ENCODE results near the gene GATA6. TPM values are rescaled to one million over a fixed set of nuclear protein-coding genes. Genes with fewer than 3 reads are reported as not detected.

Gene GATA6
- total and polyA plus RNA-seq, 7 experiments from 2014 or later = 0.19 to 0.44 TPM; not detected in 5

DNA sequence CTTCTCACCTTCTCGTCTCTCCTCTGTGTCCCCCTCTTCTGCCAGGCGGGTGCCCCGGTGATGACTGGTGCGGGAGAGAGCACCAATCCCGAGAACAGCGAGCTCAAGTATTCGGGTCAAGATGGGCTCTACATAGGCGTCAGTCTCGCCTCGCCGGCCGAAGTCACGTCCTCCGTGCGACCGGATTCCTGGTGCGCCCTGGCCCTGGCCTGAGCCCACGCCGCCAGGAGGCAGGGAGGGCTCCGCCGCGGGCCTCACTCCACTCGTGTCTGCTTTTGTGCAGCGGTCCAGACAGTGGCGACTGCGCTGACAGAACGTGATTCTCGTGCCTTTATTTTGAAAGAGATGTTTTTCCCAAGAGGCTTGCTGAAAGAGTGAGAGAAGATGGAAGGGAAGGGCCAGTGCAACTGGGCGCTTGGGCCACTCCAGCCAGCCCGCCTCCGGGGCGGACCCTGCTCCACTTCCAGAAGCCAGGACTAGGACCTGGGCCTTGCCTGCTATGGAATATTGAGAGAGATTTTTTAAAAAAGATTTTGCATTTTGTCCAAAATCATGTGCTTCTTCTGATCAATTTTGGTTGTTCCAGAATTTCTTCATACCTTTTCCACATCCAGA, 31.3 kb downstream of the GATA6 start:
- H3K27ac ChIP-seq (ENCODE audit: low read depth, low read length) = no peak overlapping the region
- no peak overlapping the region for H3K4me3 ChIP-seq (ENCODE audit: low read length)
- intact Hi-C loops (cut with micrococcal nuclease) = no loop called here
- Mint-ChIP-seq H3K9me3 (peaks cover 0 to 3% (median 0%) of the 10 kb centered on the region in 11 donors), H3K27me3 (peaks cover 0 to 26% (median 16%) of the 10 kb centered on the region in 5 donors), H3K27ac (no peak overlapping the region), H3K36me3 (no peaks in the 10 kb centered on the region), H3K4me3 (no peak overlapping the region), H3K4me1 (no peaks in the 10 kb centered on the region)
- no peaks in the 10 kb centered on the region for H3K9me3 ChIP-seq (ENCODE audit: control insufficient read depth in 2 of 3, low read length in 3 of 3)
- no peaks in the 10 kb centered on the region for H3K27me3 ChIP-seq (ENCODE audit: control insufficient read depth in 2 of 2, insufficient read depth in 2 of 2, low read length in 2 of 2)
- CTCF ChIA-PET = no interaction called here
- H3K36me3 ChIP-seq (ENCODE audit: control insufficient read depth in 2 of 3, insufficient read depth in 3 of 3, low read length in 3 of 3) = no peaks in the 10 kb centered on the region
- ATAC-seq (peak; percentile 14), DNase-seq (no peak)
- POLR2A ChIA-PET = no interaction called here
- H3K4me1 ChIP-seq (ENCODE audit: control insufficient read depth in 2 of 2, insufficient read depth in 2 of 2, low read length in 2 of 2) = no peaks in the 10 kb centered on the region

DNA sequence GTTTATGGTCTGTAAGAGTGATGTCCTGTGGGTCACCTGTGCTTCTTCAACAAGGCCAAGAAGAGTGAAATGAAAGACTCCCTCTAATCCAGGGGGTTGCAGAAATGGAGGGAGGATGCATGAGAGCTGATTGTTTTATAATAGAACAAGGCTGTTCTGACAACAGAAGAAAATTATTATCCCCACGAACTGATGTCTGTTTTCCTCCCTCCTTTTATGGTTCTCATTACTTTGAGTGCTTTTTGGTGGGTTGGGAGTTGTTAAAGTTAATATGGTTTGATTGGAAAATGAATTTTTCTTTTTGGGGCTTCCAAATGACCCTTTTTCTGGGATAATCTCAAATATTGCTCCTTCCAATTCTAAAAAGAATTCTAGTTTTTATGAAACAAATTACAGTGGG, 33.6 kb downstream of the GATA6 start:
- H3K36me3 ChIP-seq (ENCODE audit: control insufficient read depth in 2 of 3, insufficient read depth in 3 of 3, low read length in 3 of 3) = no peaks in the 10 kb centered on the region
- H3K27ac ChIP-seq (ENCODE audit: low read depth, low read length) = no peak overlapping the region
- Mint-ChIP-seq H3K9me3 (no peaks in the 10 kb centered on the region), H3K4me3 (no peak overlapping the region), H3K27ac (no peak overlapping the region), H3K27me3 (peaks cover 0 to 23% (median 9%) of the 10 kb centered on the region in 5 donors), H3K36me3 (no peaks in the 10 kb centered on the region), H3K4me1 (no peaks in the 10 kb centered on the region)
- no peak overlapping the region for H3K4me3 ChIP-seq (ENCODE audit: low read length)
- CTCF ChIA-PET = no interaction called here
- DNase-seq (no peak), ATAC-seq (no peak)
- intact Hi-C loops (cut with micrococcal nuclease) = no loop called here
- POLR2A ChIA-PET = no interaction called here
- no peaks in the 10 kb centered on the region for H3K27me3 ChIP-seq (ENCODE audit: control insufficient read depth in 2 of 2, insufficient read depth in 2 of 2, low read length in 2 of 2)
- H3K4me1 ChIP-seq (ENCODE audit: control insufficient read depth in 2 of 2, insufficient read depth in 2 of 2, low read length in 2 of 2) = no peaks in the 10 kb centered on the region
- H3K9me3 ChIP-seq (ENCODE audit: control insufficient read depth in 2 of 3, low read length in 3 of 3) = no peaks in the 10 kb centered on the region

DNA sequence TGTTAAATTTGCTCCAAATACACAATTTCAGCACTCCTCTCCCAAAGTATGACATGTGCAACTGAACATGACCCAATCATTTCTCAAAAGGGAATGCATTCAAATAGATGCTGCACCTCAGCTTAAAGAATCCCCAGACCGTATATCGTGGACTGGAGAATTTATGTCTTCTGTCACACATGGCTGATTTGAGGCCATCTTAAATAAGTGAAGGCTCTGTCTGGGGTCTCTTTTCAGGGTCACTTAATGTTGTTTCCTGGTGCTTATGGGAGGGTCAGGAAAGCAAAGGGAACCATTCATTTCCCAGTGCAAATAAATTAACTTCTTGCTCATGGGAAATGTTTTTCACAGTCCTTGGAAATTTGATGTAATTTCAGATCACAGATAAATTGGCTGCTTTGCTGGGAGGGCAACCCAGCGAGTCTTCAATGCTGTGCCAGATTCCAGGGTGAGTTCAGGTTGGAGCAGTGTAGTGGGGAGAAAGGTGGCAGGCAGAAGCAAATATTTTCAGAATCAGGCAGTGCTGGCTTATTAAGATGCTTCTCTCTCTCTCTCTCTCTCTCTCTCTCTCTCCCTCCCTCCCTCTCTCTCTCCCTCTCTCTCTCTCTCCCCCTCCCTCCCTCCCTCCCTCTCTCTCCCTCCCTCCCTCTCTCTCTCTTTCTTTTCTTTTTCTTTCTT, 34.3 kb downstream of the GATA6 start:
- H3K4me3 ChIP-seq (ENCODE audit: low read length) = no peak overlapping the region
- H3K4me1 ChIP-seq (ENCODE audit: control insufficient read depth in 2 of 2, insufficient read depth in 2 of 2, low read length in 2 of 2) = no peaks in the 10 kb centered on the region
- DNase-seq (no peak), ATAC-seq (no peak)
- no peaks in the 10 kb centered on the region for H3K36me3 Mint-ChIP-seq
- CTCF ChIA-PET = no interaction called here
- no peaks in the 10 kb centered on the region for H3K27me3 ChIP-seq (ENCODE audit: control insufficient read depth in 2 of 2, insufficient read depth in 2 of 2, low read length in 2 of 2)
- no peaks in the 10 kb centered on the region for H3K36me3 ChIP-seq (ENCODE audit: control insufficient read depth in 2 of 3, insufficient read depth in 3 of 3, low read length in 3 of 3)
- no peak overlapping the region for H3K27ac ChIP-seq (ENCODE audit: low read depth, low read length)
- peaks cover 0 to 21% (median 7%) of the 10 kb centered on the region in 5 donors for H3K27me3 Mint-ChIP-seq
- POLR2A ChIA-PET = no interaction called here
- H3K4me3 Mint-ChIP-seq = no peak overlapping the region
- intact Hi-C loops (cut with micrococcal nuclease) = no loop called here
- no peaks in the 10 kb centered on the region for H3K9me3 ChIP-seq (ENCODE audit: control insufficient read depth in 2 of 3, low read length in 3 of 3)
- no peak overlapping the region for H3K27ac Mint-ChIP-seq
- H3K4me1 Mint-ChIP-seq = no peaks in the 10 kb centered on the region
- no peaks in the 10 kb centered on the region for H3K9me3 Mint-ChIP-seq

DNA sequence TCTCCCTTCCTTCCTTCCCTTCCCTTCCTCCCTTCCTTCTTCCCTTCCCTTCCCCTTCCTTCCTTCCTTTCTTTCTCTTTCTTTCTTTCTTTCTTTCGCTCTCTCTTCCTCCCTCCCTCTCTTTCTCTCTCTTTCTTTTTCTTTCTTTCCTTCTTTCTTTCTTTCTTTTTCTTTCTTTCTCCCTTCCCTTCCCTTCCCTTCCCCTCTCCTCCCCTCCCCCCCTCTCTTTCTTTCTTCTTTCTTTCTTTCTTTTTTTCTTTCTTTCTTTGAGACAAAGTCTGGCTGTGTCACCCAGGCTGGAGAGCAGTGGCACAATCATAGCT, 34.8 kb downstream of the GATA6 start:
- Histone ChIP-seq H3K36me3 (ENCODE audit: control insufficient read depth in 2 of 3, insufficient read depth in 3 of 3, low read length in 3 of 3) (no peaks in the 10 kb centered on the region), H3K27ac (ENCODE audit: low read depth, low read length) (no peak overlapping the region), H3K27me3 (ENCODE audit: control insufficient read depth in 2 of 2, insufficient read depth in 2 of 2, low read length in 2 of 2) (no peaks in the 10 kb centered on the region), H3K4me1 (ENCODE audit: control insufficient read depth in 2 of 2, insufficient read depth in 2 of 2, low read length in 2 of 2) (no peaks in the 10 kb centered on the region), H3K9me3 (ENCODE audit: control insufficient read depth in 2 of 3, low read length in 3 of 3) (no peaks in the 10 kb centered on the region), H3K4me3 (ENCODE audit: low read length) (no peak overlapping the region)
- H3K36me3 Mint-ChIP-seq = no peaks in the 10 kb centered on the region
- intact Hi-C loops (cut with micrococcal nuclease) = no loop called here
- H3K4me1 Mint-ChIP-seq = no peaks in the 10 kb centered on the region
- H3K27ac Mint-ChIP-seq = no peak overlapping the region
- CTCF ChIA-PET = no interaction called here
- ATAC-seq (no peak), DNase-seq (no peak)
- POLR2A ChIA-PET = no interaction called here
- H3K4me3 Mint-ChIP-seq = no peak overlapping the region
- H3K9me3 Mint-ChIP-seq = no peaks in the 10 kb centered on the region
- peaks cover 0 to 16% (median 6%) of the 10 kb centered on the region in 5 donors for H3K27me3 Mint-ChIP-seq

DNA sequence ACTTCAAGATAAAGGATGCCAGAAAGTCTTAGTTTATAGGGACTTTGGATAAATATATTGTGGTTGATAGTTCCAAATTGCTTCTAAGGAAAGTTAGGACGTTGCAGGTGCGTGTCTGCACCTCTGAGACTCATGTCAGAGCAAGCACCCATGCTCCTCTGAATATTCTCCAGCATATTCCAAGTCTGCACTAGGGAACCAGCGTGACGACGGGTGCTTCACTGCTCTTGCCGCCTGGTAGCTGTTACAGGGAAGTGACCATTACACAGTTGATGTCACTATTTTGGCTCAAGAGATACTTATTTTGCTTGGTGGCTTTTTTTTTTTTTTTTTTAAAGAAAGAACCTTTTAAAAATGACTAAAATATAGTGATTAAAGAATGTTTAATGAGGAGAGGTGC, 35.6 kb downstream of the GATA6 start:
- Histone ChIP-seq H3K27ac (ENCODE audit: low read depth, low read length) (no peak overlapping the region), H3K4me3 (ENCODE audit: low read length) (no peak overlapping the region), H3K27me3 (ENCODE audit: control insufficient read depth in 2 of 2, insufficient read depth in 2 of 2, low read length in 2 of 2) (no peaks in the 10 kb centered on the region), H3K36me3 (ENCODE audit: control insufficient read depth in 2 of 3, insufficient read depth in 3 of 3, low read length in 3 of 3) (no peaks in the 10 kb centered on the region), H3K9me3 (ENCODE audit: control insufficient read depth in 2 of 3, low read length in 3 of 3) (no peaks in the 10 kb centered on the region), H3K4me1 (ENCODE audit: control insufficient read depth in 2 of 2, insufficient read depth in 2 of 2, low read length in 2 of 2) (no peaks in the 10 kb centered on the region)
- Mint-ChIP-seq H3K9me3 (no peaks in the 10 kb centered on the region), H3K36me3 (no peaks in the 10 kb centered on the region), H3K27ac (no peak overlapping the region), H3K4me3 (no peak overlapping the region), H3K27me3 (peaks cover 3 to 14% (median 7%) of the 10 kb centered on the region in 5 donors), H3K4me1 (no peaks in the 10 kb centered on the region)
- CTCF ChIA-PET = no interaction called here
- POLR2A ChIA-PET = no interaction called here
- DNase-seq = no peak
- no peak for ATAC-seq
- intact Hi-C loops (cut with micrococcal nuclease) = no loop called here

DNA sequence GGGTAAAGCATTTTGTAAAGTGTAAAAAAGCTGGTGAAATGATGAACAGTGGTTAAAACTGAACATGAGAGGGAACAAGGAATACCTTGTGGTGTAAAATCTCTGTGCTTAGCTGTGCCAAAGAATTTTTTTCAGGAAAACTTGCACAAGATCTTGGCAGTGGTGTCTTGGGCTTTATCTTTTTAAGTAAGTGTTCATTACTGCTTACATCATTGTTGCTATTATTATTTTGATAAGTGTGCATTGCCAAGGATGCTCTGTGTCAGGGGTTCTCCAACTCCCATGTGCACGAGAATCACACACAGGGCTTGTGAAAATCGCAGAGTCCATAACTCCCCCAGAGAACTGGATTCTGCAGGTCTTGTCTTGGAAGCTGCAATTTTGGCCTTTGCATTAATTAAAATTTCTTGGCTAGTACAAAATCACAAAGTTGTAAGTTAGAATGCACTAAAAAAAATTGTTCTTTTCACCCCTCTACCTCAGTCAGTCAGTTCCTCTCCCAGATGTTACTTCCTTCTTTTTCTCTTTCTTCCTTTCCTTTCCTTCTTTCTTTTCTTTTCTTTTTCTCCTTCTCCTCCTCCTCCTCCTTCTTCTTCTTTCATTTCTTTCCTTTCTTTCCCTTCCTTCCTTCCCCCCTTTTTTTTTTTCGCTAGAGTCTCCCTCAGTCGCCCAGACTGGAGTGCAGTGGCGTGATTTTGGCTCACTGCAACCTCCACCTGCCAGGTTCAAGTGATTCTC, 37.8 kb downstream of the GATA6 start:
- Mint-ChIP-seq H3K27ac (no peak overlapping the region), H3K4me3 (no peak overlapping the region)
- no peak for DNase-seq

DNA sequence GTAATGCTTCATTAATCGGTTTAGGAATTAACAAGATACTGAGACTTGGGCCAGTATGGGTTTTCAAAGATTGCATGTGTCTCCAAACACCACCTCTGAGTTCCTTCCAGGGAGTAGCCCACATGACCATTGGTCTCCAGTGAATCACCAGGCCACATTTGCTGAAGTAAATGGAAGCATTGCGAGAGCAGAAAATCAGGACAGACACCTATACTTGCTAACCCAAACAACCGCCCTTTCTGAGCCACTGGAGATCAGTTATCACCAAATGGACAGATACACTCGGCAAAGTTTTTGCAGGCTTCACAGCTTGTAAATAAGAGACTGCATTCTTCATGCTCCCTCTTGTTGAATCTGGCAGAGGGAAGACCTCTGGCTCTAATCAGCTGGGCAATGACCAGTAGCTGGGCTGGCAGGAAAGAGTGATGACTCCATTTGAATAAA, 40.9 kb downstream of the GATA6 start:
- Histone ChIP-seq H3K4me3 (ENCODE audit: low read length) (no peak overlapping the region), H3K4me1 (ENCODE audit: control insufficient read depth in 2 of 2, insufficient read depth in 2 of 2, low read length in 2 of 2) (no peaks in the 10 kb centered on the region), H3K27ac (ENCODE audit: low read depth, low read length) (no peak overlapping the region), H3K9me3 (ENCODE audit: control insufficient read depth in 2 of 3, low read length in 3 of 3) (no peaks in the 10 kb centered on the region), H3K27me3 (ENCODE audit: control insufficient read depth in 2 of 2, insufficient read depth in 2 of 2, low read length in 2 of 2) (no peaks in the 10 kb centered on the region), H3K36me3 (ENCODE audit: control insufficient read depth in 2 of 3, insufficient read depth in 3 of 3, low read length in 3 of 3) (no peaks in the 10 kb centered on the region)
- ChIA-PET CTCF (no interaction called here), POLR2A (no interaction called here)
- peaks cover 3 to 16% (median 9%) of the 10 kb centered on the region in 5 donors for H3K27me3 Mint-ChIP-seq
- ATAC-seq = no peak
- intact Hi-C loops (cut with micrococcal nuclease) = no loop called here
- H3K36me3 Mint-ChIP-seq = no peaks in the 10 kb centered on the region
- no peak overlapping the region for H3K27ac Mint-ChIP-seq
- H3K4me3 Mint-ChIP-seq = no peak overlapping the region
- DNase-seq = no peak
- H3K9me3 Mint-ChIP-seq = no peaks in the 10 kb centered on the region
- H3K4me1 Mint-ChIP-seq = no peaks in the 10 kb centered on the region

More for the DNA sequence above, 37.8 kb downstream of the GATA6 start:
- Mint-ChIP-seq H3K27me3 (peaks cover 3 to 16% (median 9%) of the 10 kb centered on the region in 5 donors), H3K9me3 (no peaks in the 10 kb centered on the region), H3K36me3 (no peaks in the 10 kb centered on the region), H3K4me1 (no peaks in the 10 kb centered on the region)
- intact Hi-C loops (cut with micrococcal nuclease) = no loop called here
- ChIA-PET CTCF (no interaction called here), POLR2A (no interaction called here)
- Histone ChIP-seq H3K9me3 (ENCODE audit: control insufficient read depth in 2 of 3, low read length in 3 of 3) (no peaks in the 10 kb centered on the region), H3K4me1 (ENCODE audit: control insufficient read depth in 2 of 2, insufficient read depth in 2 of 2, low read length in 2 of 2) (no peaks in the 10 kb centered on the region), H3K36me3 (ENCODE audit: control insufficient read depth in 2 of 3, insufficient read depth in 3 of 3, low read length in 3 of 3) (no peaks in the 10 kb centered on the region), H3K27me3 (ENCODE audit: control insufficient read depth in 2 of 2, insufficient read depth in 2 of 2, low read length in 2 of 2) (no peaks in the 10 kb centered on the region), H3K27ac (ENCODE audit: low read depth, low read length) (no peak overlapping the region), H3K4me3 (ENCODE audit: low read length) (no peak overlapping the region)
- no peak for ATAC-seq
